OCI-LY7 (cell line): ENCODE results near the gene P4HTM. TPM values are rescaled to one million over a fixed set of nuclear protein-coding genes. Genes with fewer than 3 reads are reported as not detected.

Experiments used
- BruUV-seq: library from RNA; stranded (reverse); fragments of 400-500 nt; replicated peaks from 2 replicates; lab custom pipeline; 2021; lab: Mats Ljungman, UMichigan
- CTCF ChIA-PET: fragments of 300-600 bp; sonication (Branson Sonifier 250); formaldehyde crosslinking; loops from one replicate; lab custom pipeline; 2022; ENCODE audit warnings: antibody characterized with exemption; ENCODE audit not compliant: unreplicated experiment; lab: Charles Lee
- POLR2A ChIA-PET: fragments of 300-600 bp; sonication (Branson Sonifier 250); formaldehyde crosslinking; loops from one replicate; lab custom pipeline; 2022; ENCODE audit warnings: antibody characterized with exemption; lab: Charles Lee
- DNase-seq: peaks from one replicate; pipeline ENCODE4 v3.0.0-alpha.2; 2015; ENCODE audit warnings: low spot score
- H2AFZ ChIP-seq: fragments of 200-600 bp; sonication (generic), shearing (Covaris generic); 2 replicates; pipeline ENCODE4 v1.6.1; 2014; ENCODE audit warnings: mild to moderate bottlenecking, antibody characterized with exemption, low read length, moderate library complexity
- H3K27ac ChIP-seq: fragments of 200-600 bp; sonication (generic); 2 replicates; pipeline ENCODE4 v1.5.1; 2014; ENCODE audit warnings: mixed run types, low read depth, mild to moderate bottlenecking, moderate library complexity, low read length, inconsistent platforms; ENCODE audit not compliant: poor library complexity, severe bottlenecking
- H3K36me3 ChIP-seq: fragments of 200-600 bp; sonication (generic); 2 replicates; pipeline ENCODE4 v1.6.1; 2014; ENCODE audit warnings: mild to moderate bottlenecking, antibody characterized with exemption, low read length, moderate library complexity, mixed read lengths; ENCODE audit not compliant: insufficient read depth
- H3K4me1 ChIP-seq: fragments of 200-600 bp; sonication (generic); 2 replicates; pipeline ENCODE4 v1.5.1; 2014; ENCODE audit warnings: mild to moderate bottlenecking, low read length; ENCODE audit not compliant: insufficient read depth, poor library complexity, severe bottlenecking
- H3K4me2 ChIP-seq: fragments of 200-600 bp; sonication (generic); 2 replicates; pipeline ENCODE4 v1.6.1; 2014; ENCODE audit warnings: mild to moderate bottlenecking, low read length
- H3K4me3 ChIP-seq: fragments of 200-600 bp; sonication (generic); 2 replicates; pipeline ENCODE4 v1.5.1; 2014; ENCODE audit warnings: mild to moderate bottlenecking, low read depth, low read length; ENCODE audit not compliant: poor library complexity, severe bottlenecking
- H3K79me2 ChIP-seq: fragments of 200-600 bp; sonication (generic); 2 replicates; pipeline ENCODE4 v1.6.1; 2016; ENCODE audit warnings: low read depth, mild to moderate bottlenecking, low read length, moderate library complexity, mixed read lengths; ENCODE audit not compliant: insufficient read depth
- H3K9me2 ChIP-seq: fragments of 200-600 bp; sonication (generic); 2 replicates; pipeline ENCODE4 v1.6.1; 2016; ENCODE audit warnings: mild to moderate bottlenecking, low read length, mixed read lengths; ENCODE audit not compliant: insufficient read depth
- H3K9me3 ChIP-seq: fragments of 200-600 bp; sonication (generic); 2 replicates; pipeline ENCODE4 v1.6.1; 2014; ENCODE audit warnings: mild to moderate bottlenecking, mixed run types, low read length, mixed read lengths
- H4K20me1 ChIP-seq: fragments of 200-600 bp; sonication (generic); 2 replicates; pipeline ENCODE4 v1.6.1; 2014; ENCODE audit warnings: mild to moderate bottlenecking, antibody characterized with exemption, low read length, moderate library complexity, mixed read lengths; ENCODE audit not compliant: insufficient read depth
- CTCF ChIP-seq: fragments of 200-600 bp; sonication (generic); conservative IDR thresholded peaks from 2 replicates; pipeline ENCODE4 v1.5.1; 2014; ENCODE audit warnings: mild to moderate bottlenecking, antibody characterized with exemption, low read length, moderate library complexity, mixed read lengths
- EZH2phosphoT487 ChIP-seq: fragments of 200-600 bp; sonication (generic); IDR thresholded peaks from 2 replicates; pipeline ENCODE4 v1.6.1; 2018; ENCODE audit warnings: low read depth, borderline replicate concordance, mild to moderate bottlenecking, mixed run types, antibody characterized with exemption, low read length, moderate library complexity, mixed read lengths
- intact Hi-C: fragments of 100-400 bp; cut with micrococcal nuclease; formaldehyde crosslinking; loops from one replicate; pipeline ENCODE4 v1.10.0; 2022; ENCODE audit not compliant: unreplicated experiment
- total RNA-seq, 2 experiments: library from RNA; depleted of rRNA in 1 of 2; stranded (reverse); fragments of >200 nt in 1 of 2; shearing (Covaris generic) in 1 of 2; gene quantifications; 2 replicates each; pipeline ENCODE4 v1.2.3, GENCODE V29; 2014 to 2022

P4HTM gene
- total RNA-seq, 2 experiments from 2014 or later, result 36.9 to 45.3 TPM

- H3K4me3 ChIP-seq, result no peak overlapping the region
- no peak overlapping the region for H3K27ac ChIP-seq
- H3K36me3 ChIP-seq, result no peaks in the 10 kb centered on the region
- H2AFZ ChIP-seq, result no peak overlapping the region
- no peaks in the 10 kb centered on the region for H3K79me2 ChIP-seq
- ChIA-PET POLR2A (interaction anchor here (0.6 kb wide), 1 partner anchor 70 kb away, joined by 3 read pairs; no protein-coding TSS in a partner anchor), CTCF (no interaction called here)
- TF ChIP-seq CTCF (no peak), EZH2phosphoT487 (no peak)
- no peaks in the 10 kb centered on the region for H3K4me1 ChIP-seq
- intact Hi-C loops, result no loop called here
- no peak overlapping the region for H3K4me2 ChIP-seq
- H3K9me3 ChIP-seq, result no peaks in the 10 kb centered on the region
- no TSS peak for BruUV-seq
- H3K9me2 ChIP-seq, result no peaks in the 10 kb centered on the region
- DNase-seq, result no peak
- no peaks in the 10 kb centered on the region for H4K20me1 ChIP-seq
Measured at GRCh38 chr3:48999085-48999858, 9.2 kb downstream of the P4HTM start.

DNA sequence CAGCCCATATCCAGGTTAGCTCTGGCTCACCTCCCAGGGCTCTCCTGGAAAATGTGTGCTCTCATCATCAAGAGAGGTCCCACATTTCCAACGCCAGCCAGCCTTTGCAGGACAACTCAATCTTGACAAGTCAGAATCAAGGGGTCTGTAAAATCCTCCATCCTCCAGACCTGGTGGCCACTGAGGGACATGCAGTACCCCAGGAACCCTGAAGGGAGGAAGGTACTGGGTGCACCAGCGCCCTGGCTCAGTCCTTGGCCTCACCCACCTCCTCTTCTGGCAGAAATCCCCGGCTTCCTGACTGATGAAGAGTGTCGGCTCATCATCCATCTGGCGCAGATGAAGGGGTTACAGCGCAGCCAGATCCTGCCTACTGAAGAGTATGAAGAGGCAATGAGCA, 11.1 kb downstream of the P4HTM start:
- TF ChIP-seq EZH2phosphoT487 (no peak), CTCF (no peak)
- ChIA-PET POLR2A (no interaction called here), CTCF (interaction anchor here (0.6 kb wide), 1 partner anchor 108 kb away, joined by 3 read pairs; no protein-coding TSS in a partner anchor)
- Histone ChIP-seq H2AFZ (no peak overlapping the region), H3K4me3 (no peak overlapping the region), H3K9me2 (no peaks in the 10 kb centered on the region), H3K36me3 (no peaks in the 10 kb centered on the region), H3K4me2 (no peak overlapping the region), H3K4me1 (peaks cover 2% of the 10 kb centered on the region), H3K27ac (no peak overlapping the region), H3K9me3 (no peaks in the 10 kb centered on the region), H4K20me1 (no peaks in the 10 kb centered on the region), H3K79me2 (no peaks in the 10 kb centered on the region)
- no TSS peak for BruUV-seq
- intact Hi-C loops, result no loop called here
- no peak for DNase-seq
